GM19397 (cell line): ENCODE results near the gene TTC28.

Experiments used
- ATAC-seq: cut with Tn5 transposase; IDR thresholded peaks from one replicate; pipeline ENCODE4 v1.9.1; 2021; ENCODE audit warnings: mild to moderate bottlenecking, moderate library complexity; ENCODE audit not compliant: unreplicated experiment

TTC28 gene

GRCh38 chr22:28316014-28316413 is 363.6 kb downstream of the TTC28 start:
- ATAC-seq: no peak

GRCh38 chr22:28314959-28315358 is 364.7 kb downstream of the TTC28 start:
- no peak for ATAC-seq

GRCh38 chr22:28310299-28310698 is 369.3 kb downstream of the TTC28 start:
- ATAC-seq: no peak

- no peak for ATAC-seq
Measured at GRCh38 chr22:28299753-28300152, 379.9 kb downstream of the TTC28 start.

- ATAC-seq: no peak
Measured at GRCh38 chr22:28299309-28299708, 380.3 kb downstream of the TTC28 start.

- ATAC-seq: peak; percentile 84
Measured at GRCh38 chr22:28297504-28297903, 382.1 kb downstream of the TTC28 start.

GRCh38 chr22:28296452-28296851 is 383.2 kb downstream of the TTC28 start:
- ATAC-seq: no peak

GRCh38 chr22:28283068-28283654 is 396.5 kb downstream of the TTC28 start:
- no peak for ATAC-seq

- ATAC-seq: no peak
Measured at GRCh38 chr22:28282405-28283067, 397.1 kb downstream of the TTC28 start.

GRCh38 chr22:28279888-28280287 is 399.8 kb downstream of the TTC28 start:
- ATAC-seq: no peak

GRCh38 chr22:28269277-28269676 is 410.4 kb downstream of the TTC28 start:
- no peak for ATAC-seq

GRCh38 chr22:28268850-28269249 is 410.8 kb downstream of the TTC28 start:
- no peak for ATAC-seq

GRCh38 chr22:28268171-28268570 is 411.5 kb downstream of the TTC28 start:
- no peak for ATAC-seq

GRCh38 chr22:28260619-28261018 is 419.0 kb downstream of the TTC28 start:
- no peak for ATAC-seq

GRCh38 chr22:28259774-28260312 is 419.8 kb downstream of the TTC28 start:
- no peak for ATAC-seq

GRCh38 chr22:28254396-28254795 is 425.2 kb downstream of the TTC28 start:
- ATAC-seq: no peak

- no peak for ATAC-seq
Measured at GRCh38 chr22:28252539-28252938, 427.1 kb downstream of the TTC28 start.

- ATAC-seq: no peak
Measured at GRCh38 chr22:28250036-28250695, 429.5 kb downstream of the TTC28 start.

- ATAC-seq: no peak
Measured at GRCh38 chr22:28249402-28249801, 430.2 kb downstream of the TTC28 start.

- no peak for ATAC-seq
Measured at GRCh38 chr22:28247667-28248363, 431.8 kb downstream of the TTC28 start.

- no peak for ATAC-seq
Measured at GRCh38 chr22:28247136-28247535, 432.5 kb downstream of the TTC28 start.
